Measurements from ENCODE around the gene COA5. TPM values are rescaled to one million over a fixed set of nuclear protein-coding genes. Genes with fewer than 3 reads are reported as not detected.

COA5 gene
- total and polyA plus RNA-seq, 3 experiments from 2014 or later: 26.7 to 31.2 (median 29.2) TPM

Other genes starting within 250 kb of the COA5 start
- gene INPP4A, start 163.7 kb downstream of the COA5 start, total RNA-seq: 10 to 100 TPM; 41.0 to 46.9 TPM
- 61.4 TPM for gene INPP4A, start 163.7 kb downstream of the COA5 start, polyA plus RNA-seq
- gene UNC50, start 77 bp upstream of the COA5 start, total RNA-seq: 10 to 100 TPM; 41.8 to 42.4 TPM
- gene UNC50, start 77 bp upstream of the COA5 start, polyA plus RNA-seq: 53.1 TPM
- 10 to 100 TPM; 65.2 to 66.8 TPM for gene MGAT4A, start 122.6 kb upstream of the COA5 start, total RNA-seq
- 211 TPM for gene MGAT4A, start 122.6 kb upstream of the COA5 start, polyA plus RNA-seq

Data from CD8-positive, alpha-beta memory T cell (primary cell).